Inflammatory macrophage (primary cell): ENCODE results near the gene ZMIZ2.
"Not testable (repeated sequence)": the region's sequence is repeated elsewhere in the genome, so short reads cannot be mapped to it uniquely, and the experiment has no call there.

Experiments
- DNase-seq, 2 donors: peaks; one replicate each; pipeline ENCODE4 v3.0.0-alpha.2; 2020 to 2022

Gene ZMIZ2

GRCh38 chr7:44803828-44804519 lies 55.3 kb downstream of the ZMIZ2 start:
- DNase-seq: not testable (repeated sequence)

DNA sequence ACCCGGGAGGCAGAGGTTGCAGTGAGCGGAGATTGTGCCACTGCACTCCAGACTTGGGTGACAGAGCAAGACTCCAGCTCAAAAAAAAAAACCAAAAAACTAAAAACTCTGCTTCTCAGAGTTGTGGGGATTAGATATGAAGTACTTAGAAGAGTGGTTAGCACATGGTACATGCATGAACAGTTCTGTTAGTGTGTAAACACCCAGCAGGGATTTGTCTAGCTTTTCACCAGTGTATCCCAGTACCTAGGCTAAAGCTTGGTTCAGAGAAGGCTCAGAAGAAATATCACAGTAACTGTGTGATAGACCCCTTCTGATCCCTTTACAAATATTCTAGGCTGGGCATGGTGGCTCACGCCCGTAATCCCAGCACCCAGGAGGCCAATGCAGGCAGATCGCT lies 57.3 kb downstream of the ZMIZ2 start:
- DNase-seq: no peak

DNA sequence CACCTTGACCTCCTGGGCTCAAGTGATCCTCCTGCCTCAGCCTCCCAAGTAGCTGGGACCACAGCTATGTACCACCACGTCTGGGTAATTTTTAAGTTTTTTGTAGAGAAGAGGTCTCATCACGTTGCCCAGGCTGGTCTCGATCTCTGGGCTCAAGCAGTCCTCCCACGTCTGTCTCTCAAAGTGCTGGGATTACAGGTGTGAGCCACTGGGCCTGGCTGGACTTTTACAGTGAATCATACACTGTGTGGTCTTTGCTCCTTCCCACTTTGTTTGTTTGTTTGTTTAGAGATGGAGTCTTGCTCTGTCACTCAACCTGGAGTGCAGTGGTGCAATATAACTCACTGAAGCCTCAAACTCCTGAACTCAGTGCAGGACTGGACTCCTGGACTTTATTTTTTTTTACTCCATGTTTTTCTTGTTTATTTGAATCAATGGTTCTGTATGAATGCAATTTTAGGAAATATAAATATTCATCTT lies 60.3 kb downstream of the ZMIZ2 start:
- no peak for DNase-seq

- DNase-seq: no peak
These were observed 62.4 kb downstream of the ZMIZ2 start for GRCh38 chr7:44811093-44811492.

- DNase-seq: no peak
These were observed 62.9 kb downstream of the ZMIZ2 start for GRCh38 chr7:44811571-44811970.

DNA sequence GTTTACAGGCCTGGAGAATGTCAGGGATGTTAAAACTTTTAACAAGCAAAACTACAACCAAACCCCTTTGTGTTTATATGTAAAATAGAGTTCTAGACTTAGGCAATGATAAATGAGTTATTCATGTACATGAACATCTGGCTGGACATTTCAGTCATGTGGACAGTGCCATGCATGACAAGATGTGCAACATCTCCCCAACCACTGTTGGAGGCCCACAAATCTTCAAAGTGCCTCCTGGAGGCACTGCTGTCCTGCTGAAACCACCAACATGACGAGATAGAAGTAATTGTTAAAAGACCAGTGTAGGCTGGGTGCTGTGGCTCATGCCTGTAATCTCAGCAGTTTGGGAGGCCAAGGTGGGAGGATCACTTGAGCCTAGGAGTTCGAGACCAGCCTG lies 66.3 kb downstream of the ZMIZ2 start:
- peak; percentile 37 to 43 for DNase-seq

GRCh38 chr7:44819292-44819691 lies 70.6 kb downstream of the ZMIZ2 start:
- DNase-seq: no peak
